Measurements from ENCODE around the gene ZNF469. TPM values are rescaled to one million over a fixed set of nuclear protein-coding genes. Genes with fewer than 3 reads are reported as not detected.

Gene ZNF469
- total RNA-seq, 6 experiments from 2014 or later: 0.22 to 1.3 (median 0.37) TPM

- Histone ChIP-seq H3K27me3 (no peaks in the 10 kb centered on the region), H3K27ac (no peak overlapping the region), H3K4me3 (no peak overlapping the region), H3K9me3 (no peaks in the 10 kb centered on the region), H3K4me1 (no peaks in the 10 kb centered on the region), H3K36me3 (no peaks in the 10 kb centered on the region)
- ATAC-seq (peak in 1 of 4 donors; percentile 17), DNase-seq (no peak)
- 75% methylated on average over 4 of the region's 29 CpGs for WGBS (ENCODE audit: insufficient coverage, low coverage, low lambda C conversion rate, missing lambda C conversion rate)
- TF ChIP-seq CTCF (IDR thresholded peaks at IDR 0.05) (no peak), POLR2A (IDR thresholded peaks at IDR 0.05) (no peak)
- intact Hi-C loops (cut with DNase I): no loop called here
Measured at GRCh38 chr16:88405216-88406060, 22.7 kb downstream of the ZNF469 start.

DNA sequence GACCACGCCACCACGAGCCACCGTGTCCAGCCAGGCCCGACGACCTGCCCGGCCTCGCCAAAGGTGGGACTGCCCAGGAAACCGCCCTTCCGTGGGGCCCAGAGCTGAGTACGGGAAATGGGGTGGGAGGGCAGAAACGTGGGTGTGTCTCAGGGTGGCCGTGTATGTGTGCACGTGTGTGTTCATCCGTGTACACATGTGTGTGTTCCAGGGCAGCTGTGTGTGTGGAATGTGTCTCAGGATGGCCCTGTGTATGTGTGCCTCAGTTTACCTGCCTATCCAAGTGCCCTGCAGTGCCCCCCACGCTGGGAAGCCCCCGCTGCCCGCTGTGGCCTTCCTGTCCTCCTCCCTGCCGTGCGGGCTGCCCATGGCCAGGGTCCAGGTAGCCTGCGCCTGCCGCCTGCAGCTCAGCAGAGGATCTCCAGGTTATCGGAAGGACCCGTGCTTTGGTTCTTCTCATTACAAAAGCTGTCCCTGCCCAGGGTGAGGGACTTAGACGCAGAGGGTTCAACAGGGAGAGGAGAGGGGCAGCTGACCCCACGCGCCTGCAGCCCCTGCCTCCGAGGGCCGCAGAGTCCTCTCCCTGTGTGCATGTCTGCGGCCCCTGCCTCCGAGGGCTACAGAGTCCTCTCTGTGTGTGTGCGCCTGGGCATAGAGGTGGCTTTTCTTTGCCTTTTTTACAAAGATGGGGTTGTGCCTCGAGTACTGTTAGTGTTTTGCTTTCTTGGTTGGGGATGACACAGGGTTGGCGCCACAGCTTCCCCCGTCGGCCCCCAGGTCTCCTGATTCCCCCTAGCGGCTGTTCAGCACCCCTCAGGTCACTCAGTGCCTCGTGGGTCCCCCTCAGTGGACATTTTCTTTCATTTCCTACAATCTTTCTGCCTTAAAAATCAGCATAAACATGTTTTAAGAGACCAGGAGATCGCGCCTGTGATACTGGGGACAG, 23.6 kb downstream of the ZNF469 start:
- Histone ChIP-seq H3K4me1 (no peaks in the 10 kb centered on the region), H3K36me3 (no peaks in the 10 kb centered on the region), H3K27me3 (no peaks in the 10 kb centered on the region), H3K27ac (no peak overlapping the region), H3K4me3 (no peak overlapping the region), H3K9me3 (no peaks in the 10 kb centered on the region)
- no peak for ATAC-seq
- WGBS (ENCODE audit: insufficient coverage, low coverage, low lambda C conversion rate, missing lambda C conversion rate): 56% methylated on average over 19 of the region's 39 CpGs
- intact Hi-C loops (cut with DNase I): no loop called here
- no peak for DNase-seq
- TF ChIP-seq CTCF (IDR thresholded peaks at IDR 0.05) (no peak), POLR2A (IDR thresholded peaks at IDR 0.05) (no peak)

GRCh38 chr16:88407042-88407420, 24.3 kb downstream of the ZNF469 start:
- 60% methylated on average over 2 of the region's 20 CpGs for WGBS (ENCODE audit: insufficient coverage, low coverage, low lambda C conversion rate, missing lambda C conversion rate)
- H3K9me3 ChIP-seq: no peaks in the 10 kb centered on the region
- no peak for TF ChIP-seq POLR2A (IDR thresholded peaks at IDR 0.05)
- no peaks in the 10 kb centered on the region for H3K27me3 ChIP-seq
- no peaks in the 10 kb centered on the region for H3K4me1 ChIP-seq
- intact Hi-C loops (cut with DNase I): no loop called here
- no peaks in the 10 kb centered on the region for H3K36me3 ChIP-seq
- no peak overlapping the region for H3K27ac ChIP-seq
- no peak for DNase-seq
- H3K4me3 ChIP-seq: no peak overlapping the region
- no peak for ATAC-seq

- Histone ChIP-seq H3K27ac (no peak overlapping the region), H3K4me3 (no peak overlapping the region), H3K36me3 (no peaks in the 10 kb centered on the region), H3K9me3 (no peaks in the 10 kb centered on the region), H3K27me3 (no peaks in the 10 kb centered on the region), H3K4me1 (no peaks in the 10 kb centered on the region)
- intact Hi-C loops (cut with DNase I): no loop called here
- ATAC-seq (peak in 1 of 4 donors; percentile 23), DNase-seq (no peak)
- TF ChIP-seq POLR2A (IDR thresholded peaks at IDR 0.05) (no peak), CTCF (IDR thresholded peaks at IDR 0.05) (no peak)
- 44% methylated on average over 1 of the region's 5 CpGs for WGBS (ENCODE audit: insufficient coverage, low coverage, low lambda C conversion rate, missing lambda C conversion rate)
Measured at GRCh38 chr16:88407807-88408206, 25.0 kb downstream of the ZNF469 start.
